Astrocyte (in vitro differentiated cells and primary cell): Measurements from ENCODE around the gene STX3.

Experiments
- CTCF ChIP-seq: IDR thresholded peaks from 2 replicates; pipeline ENCODE4 v1.5.1; 2011; ENCODE audit warnings: low read depth, mild to moderate bottlenecking, inconsistent platforms, low read length, moderate library complexity; ENCODE audit not compliant: insufficient read depth
- EZH2 ChIP-seq: IDR thresholded peaks from 2 replicates; pipeline ENCODE4 v1.6.1; 2012; ENCODE audit warnings: mild to moderate bottlenecking, low read length, inconsistent platforms; ENCODE audit not compliant: insufficient read depth

- TF ChIP-seq CTCF (no peak), EZH2 (no peak)
Measured at GRCh38 chr11:59727426-59727825, 27.8 kb upstream of the STX3 start.
